Stomach (tissue), 4 donors: ENCODE measurements around the gene RNF114.

ENCODE experiments used
- CTCF ChIP-seq, 7 experiments: fragments of 450-650 bp in 4 of 7; fragments of 200-600 bp in 3 of 7; sonication (generic) in 3 of 7; IDR thresholded peaks; one replicate each; pipeline ENCODE4 v1.5.1; 2016 to 2019; ENCODE audit warnings: antibody characterized with exemption in 7 of 7, control low read depth in 2 of 7, mild to moderate bottlenecking in 1 of 7
- POLR2A ChIP-seq, 4 donors: fragments of 450-650 bp; IDR thresholded peaks; one replicate each; pipeline ENCODE4 v1.6.1; 2016; ENCODE audit warnings: antibody characterized with exemption in 4 of 4, control low read depth in 2 of 4, mild to moderate bottlenecking in 1 of 4, moderate library complexity in 1 of 4

GRCh38 chr20:49887251-49888211 lies 48.7 kb upstream of the RNF114 start:
- TF ChIP-seq CTCF (IDR thresholded peaks at IDR 0.05), result no peak
- TF ChIP-seq POLR2A (IDR thresholded peaks at IDR 0.05), result no peak
